ENCODE results near the gene MEIOSIN. TPM values are rescaled to one million over a fixed set of nuclear protein-coding genes. Genes with fewer than 3 reads are reported as not detected.
"Not testable (repeated sequence)": the region's sequence is repeated elsewhere in the genome, so short reads cannot be mapped to it uniquely, and the experiment has no call there.

MEIOSIN gene
- total RNA-seq, 1 donor from 2014 or later: not detected

DNA sequence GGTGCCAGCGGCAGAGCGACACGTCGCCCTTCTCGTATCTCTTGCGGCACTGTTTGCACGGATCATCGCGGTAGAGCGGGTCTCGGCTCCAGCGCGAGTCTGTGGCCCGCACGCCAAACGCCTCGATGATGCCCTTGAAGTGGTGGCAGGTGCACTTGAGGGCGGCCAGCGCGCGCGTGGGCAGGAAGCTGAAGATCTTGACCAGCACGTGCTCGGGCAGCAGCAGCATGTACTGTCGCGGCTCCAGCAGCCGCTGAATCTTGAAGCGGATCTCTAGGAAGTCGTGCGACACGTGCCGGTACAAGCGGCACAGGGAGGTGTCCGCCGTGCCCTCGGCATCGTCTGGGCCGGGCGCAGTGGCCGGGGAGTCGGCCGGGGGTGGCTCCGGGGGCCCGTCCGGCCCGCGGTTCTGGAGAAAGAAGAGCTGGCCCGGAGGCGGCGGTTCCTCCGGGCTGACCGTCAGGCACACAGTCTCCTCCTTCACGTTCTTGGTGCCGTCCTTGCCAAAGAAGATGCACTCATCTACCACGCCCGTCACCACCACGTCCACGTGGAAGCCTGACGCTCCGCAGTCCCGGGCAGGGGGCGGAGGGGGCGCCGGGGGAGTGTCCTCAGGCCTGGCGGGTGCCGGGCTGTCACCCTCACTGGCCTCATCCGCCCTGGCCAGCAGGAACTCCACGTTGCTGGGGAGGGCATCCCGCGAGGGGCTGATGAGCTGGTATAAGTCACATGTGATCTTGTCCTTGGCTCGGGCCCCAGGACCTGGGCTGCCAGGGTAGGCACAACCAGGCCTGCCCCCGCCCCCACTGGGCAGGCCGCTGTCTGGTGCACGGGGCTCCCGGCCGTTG lies 21.2 kb upstream of the MEIOSIN start:
- DNase-seq (ENCODE audit: low spot score): no peak
- Mint-ChIP-seq H3K27ac (no peak overlapping the region), H3K4me3 (no peak overlapping the region), H3K4me1 (ENCODE audit: low read depth) (peaks cover 23% of the 10 kb centered on the region), H3K27me3 (ENCODE audit: insufficient read depth) (no peaks in the 10 kb centered on the region), H3K9me3 (no peaks in the 10 kb centered on the region), H3K36me3 (ENCODE audit: low read depth) (peaks cover 18% of the 10 kb centered on the region)
- intact Hi-C loops (cut with micrococcal nuclease): no loop called here

DNA sequence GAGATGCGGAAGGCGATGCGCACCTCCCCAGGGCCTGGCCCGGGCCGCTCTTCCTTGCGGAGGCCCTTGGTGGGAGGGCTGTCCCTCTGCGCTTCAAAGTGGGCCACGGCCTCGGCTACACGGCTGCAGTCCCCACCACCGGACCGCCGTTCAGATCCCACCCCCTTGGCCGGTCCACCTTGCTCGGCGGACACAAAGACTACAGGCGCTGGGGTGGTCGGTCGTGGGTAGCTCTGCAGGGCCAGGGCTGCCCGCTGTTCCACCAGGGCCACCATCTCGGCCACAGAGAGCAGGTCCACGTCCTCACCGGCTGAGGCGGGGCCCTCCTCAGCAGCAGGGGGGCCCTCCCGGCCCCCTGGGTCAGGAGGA lies 20.6 kb upstream of the MEIOSIN start:
- H3K36me3 Mint-ChIP-seq (ENCODE audit: low read depth): peaks cover 18% of the 10 kb centered on the region
- no peaks in the 10 kb centered on the region for H3K9me3 Mint-ChIP-seq
- no peak for DNase-seq (ENCODE audit: low spot score)
- no peaks in the 10 kb centered on the region for H3K27me3 Mint-ChIP-seq (ENCODE audit: insufficient read depth)
- peaks cover 29% of the 10 kb centered on the region for H3K4me1 Mint-ChIP-seq (ENCODE audit: low read depth)
- H3K27ac Mint-ChIP-seq: no peak overlapping the region
- intact Hi-C loops (cut with micrococcal nuclease): no loop called here
- no peak overlapping the region for H3K4me3 Mint-ChIP-seq

DNA sequence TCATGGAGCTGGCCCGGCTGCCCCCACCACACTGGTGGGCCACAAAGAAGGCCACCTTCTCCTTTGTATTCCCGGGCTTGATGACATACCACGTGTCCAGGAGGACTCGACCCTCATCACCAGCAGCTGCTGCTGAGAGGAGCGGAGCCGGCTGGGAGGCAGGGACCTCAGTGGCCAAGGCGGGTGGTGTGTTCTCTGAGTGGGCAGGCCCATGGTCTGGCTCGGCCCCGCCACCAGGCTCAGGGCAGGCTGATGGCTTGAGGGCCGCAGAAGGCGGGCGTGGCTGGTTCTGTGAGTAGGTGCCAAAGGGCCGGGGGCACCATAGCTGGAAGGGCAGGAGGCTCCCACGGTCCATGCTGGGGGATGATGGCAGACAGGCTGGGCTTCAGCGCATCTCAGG lies 20.1 kb upstream of the MEIOSIN start:
- H3K9me3 Mint-ChIP-seq: no peaks in the 10 kb centered on the region
- H3K4me1 Mint-ChIP-seq (ENCODE audit: low read depth): peaks cover 34% of the 10 kb centered on the region
- intact Hi-C loops (cut with micrococcal nuclease): no loop called here
- H3K27ac Mint-ChIP-seq: no peak overlapping the region
- peaks cover 18% of the 10 kb centered on the region for H3K36me3 Mint-ChIP-seq (ENCODE audit: low read depth)
- no peaks in the 10 kb centered on the region for H3K27me3 Mint-ChIP-seq (ENCODE audit: insufficient read depth)
- no peak for DNase-seq (ENCODE audit: low spot score)
- H3K4me3 Mint-ChIP-seq: no peak overlapping the region

DNA sequence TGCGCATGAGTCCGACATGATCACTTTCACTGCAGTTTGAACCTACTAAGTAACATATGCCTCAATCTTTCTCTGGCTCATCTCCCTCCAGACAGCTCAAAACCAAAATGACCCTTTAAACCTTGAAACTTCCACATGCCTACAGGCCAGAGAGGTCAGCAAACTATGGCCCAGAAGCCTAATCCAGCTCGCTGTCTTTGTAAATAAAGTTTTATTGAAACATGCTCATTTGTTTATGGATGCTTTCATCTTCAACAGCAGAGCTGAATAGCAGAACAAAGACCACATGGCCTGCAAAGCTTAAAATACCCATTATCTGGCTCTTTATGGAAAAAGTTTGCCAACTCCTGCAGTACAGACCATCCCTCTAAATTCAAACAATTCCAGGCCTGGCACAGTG lies 18.1 kb upstream of the MEIOSIN start:
- H3K9me3 Mint-ChIP-seq: no peaks in the 10 kb centered on the region
- peaks cover 25% of the 10 kb centered on the region for H3K36me3 Mint-ChIP-seq (ENCODE audit: low read depth)
- H3K4me3 Mint-ChIP-seq: no peak overlapping the region
- no peaks in the 10 kb centered on the region for H3K27me3 Mint-ChIP-seq (ENCODE audit: insufficient read depth)
- H3K27ac Mint-ChIP-seq: no peak overlapping the region
- no peak for DNase-seq (ENCODE audit: low spot score)
- peaks cover 46% of the 10 kb centered on the region for H3K4me1 Mint-ChIP-seq (ENCODE audit: low read depth)
- intact Hi-C loops (cut with micrococcal nuclease): no loop called here

DNA sequence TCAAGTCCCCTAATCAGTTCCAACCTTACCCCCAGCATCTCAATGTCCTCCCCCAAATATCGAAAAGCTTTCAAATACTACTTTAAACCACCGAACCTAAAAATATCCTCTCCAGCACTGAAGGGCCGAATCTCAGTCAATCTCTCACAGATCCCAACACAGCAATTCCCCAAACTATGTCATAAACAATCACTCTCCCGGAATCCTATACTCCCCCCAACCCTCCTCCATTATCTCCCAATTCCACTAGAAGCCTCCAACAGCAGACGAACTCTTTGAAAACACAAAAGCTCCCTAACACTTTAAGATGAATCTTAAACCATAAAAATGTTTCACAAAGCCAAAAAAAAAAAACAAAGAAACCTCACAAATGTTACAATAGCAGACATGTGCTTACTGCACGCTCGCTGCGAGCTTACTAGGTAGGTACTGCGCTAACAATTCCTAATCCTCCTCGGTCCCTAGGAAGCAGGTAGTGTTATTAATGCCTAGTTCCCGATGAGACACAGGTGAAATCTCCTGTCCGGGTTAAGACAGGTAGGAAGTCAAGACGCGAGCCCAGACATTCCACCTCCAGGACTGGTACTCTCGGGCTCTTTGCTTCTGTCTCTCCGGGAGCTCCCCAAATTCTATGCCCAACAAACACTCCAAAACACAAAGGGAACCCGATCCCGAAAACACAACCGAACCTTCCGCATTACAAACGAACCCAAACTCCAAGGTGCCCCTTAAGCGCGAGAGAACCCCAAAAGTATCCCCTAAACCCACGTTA lies 16.7 kb upstream of the MEIOSIN start:
- H3K36me3 Mint-ChIP-seq (ENCODE audit: low read depth): peaks cover 20% of the 10 kb centered on the region

DNA sequence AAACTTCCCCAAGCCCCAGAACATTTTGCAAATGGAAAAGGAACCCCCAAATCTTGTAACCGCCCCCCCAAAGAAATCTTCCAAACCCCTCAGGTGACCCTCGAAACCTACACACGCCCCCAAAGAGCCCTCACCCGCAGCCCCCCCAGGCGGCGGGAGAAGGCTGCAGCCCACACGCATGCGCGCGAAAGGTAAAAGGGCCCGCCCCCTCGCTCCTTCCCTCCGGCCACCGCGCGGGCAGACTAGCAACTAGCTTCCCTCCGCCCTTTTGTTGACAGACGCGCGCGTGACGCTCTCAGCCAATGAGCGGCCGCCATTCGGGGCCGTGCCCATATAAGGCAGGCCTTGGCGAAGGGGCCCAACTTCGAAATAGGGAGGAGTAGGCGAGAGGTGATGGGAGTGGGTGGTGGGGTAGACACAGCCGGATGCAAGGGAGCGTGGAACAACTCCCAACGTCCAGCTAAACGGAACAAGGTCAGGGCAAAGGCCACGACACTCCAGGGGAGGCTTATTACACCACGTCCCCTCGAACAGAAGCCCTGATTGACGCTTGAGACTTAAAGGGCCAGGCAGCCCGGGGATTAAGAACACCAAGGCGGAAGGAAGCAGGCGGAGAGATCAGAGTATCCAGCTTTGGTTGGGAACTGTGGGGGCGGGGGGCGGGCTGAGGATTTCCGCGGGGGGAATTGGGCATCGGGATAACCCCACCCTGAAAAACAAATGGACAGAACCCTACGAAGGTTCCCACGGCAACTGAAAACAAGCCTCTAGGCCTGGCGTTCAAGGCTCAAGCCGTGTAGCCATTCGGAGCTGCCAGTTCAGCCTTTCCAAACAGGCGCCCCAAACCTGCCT lies 15.9 kb upstream of the MEIOSIN start:
- Mint-ChIP-seq H3K4me1 (ENCODE audit: low read depth) (peaks cover 40% of the 10 kb centered on the region), H3K36me3 (ENCODE audit: low read depth) (peaks cover 21% of the 10 kb centered on the region), H3K27ac (peak overlapping the region; percentile 96), H3K27me3 (ENCODE audit: insufficient read depth) (no peaks in the 10 kb centered on the region), H3K9me3 (no peaks in the 10 kb centered on the region), H3K4me3 (peak overlapping the region; percentile 96)
- DNase-seq (ENCODE audit: low spot score): peak; percentile 99
- intact Hi-C loops (cut with micrococcal nuclease): loop anchor here (1.0 to 2.0 kb wide), 12 partner anchors 13 to 625 kb away; partner anchors contain the start of genes FBXO46, IRF2BP1, OPA3 and POLR1G

More for the DNA sequence above, 16.7 kb upstream of the MEIOSIN start:
- H3K4me1 Mint-ChIP-seq (ENCODE audit: low read depth): peaks cover 40% of the 10 kb centered on the region
- H3K27me3 Mint-ChIP-seq (ENCODE audit: insufficient read depth): no peaks in the 10 kb centered on the region
- peak; percentile 6 for DNase-seq (ENCODE audit: low spot score)
- intact Hi-C loops (cut with micrococcal nuclease): loop anchor here (1.0 to 2.0 kb wide), 12 partner anchors 14 to 624 kb away; partner anchors contain the start of genes FBXO46, IRF2BP1, OPA3 and POLR1G
- peak overlapping the region; percentile 96 for H3K4me3 Mint-ChIP-seq
- H3K27ac Mint-ChIP-seq: peak overlapping the region; percentile 96
- H3K9me3 Mint-ChIP-seq: no peaks in the 10 kb centered on the region

DNA sequence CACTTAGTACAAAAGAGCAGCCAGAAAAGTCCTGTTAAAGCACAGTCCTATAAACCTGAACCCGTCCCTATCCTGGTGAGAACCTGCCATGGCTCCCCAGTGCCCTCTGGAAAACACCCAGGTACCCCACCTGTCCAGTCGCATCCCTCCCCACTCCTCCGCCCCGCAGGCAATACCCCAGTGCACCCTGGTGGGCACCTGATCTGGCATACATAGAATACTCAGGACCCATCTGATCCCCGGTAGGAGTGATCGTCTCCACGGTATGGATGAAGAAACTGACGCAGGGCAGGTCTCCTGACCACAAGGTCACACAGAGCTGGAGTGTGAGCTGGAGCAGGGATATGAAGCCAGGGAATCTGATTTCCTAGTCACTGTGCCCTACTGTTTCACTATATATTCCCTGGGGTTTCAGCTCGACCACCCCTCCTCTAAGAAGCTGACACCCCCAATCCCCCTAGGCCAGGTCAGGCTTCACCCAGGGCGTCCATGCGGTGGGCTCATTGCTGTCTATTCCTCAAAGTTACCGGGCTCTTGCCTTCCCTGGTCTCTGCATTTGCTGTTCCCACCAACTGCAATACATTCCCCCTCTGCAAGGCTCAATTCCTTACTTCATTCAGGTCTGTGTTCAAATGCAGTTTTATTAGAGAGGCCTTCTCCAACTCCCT lies 15.1 kb upstream of the MEIOSIN start:
- peak overlapping the region; percentile 96 for H3K4me3 Mint-ChIP-seq
- H3K9me3 Mint-ChIP-seq: no peaks in the 10 kb centered on the region
- no peaks in the 10 kb centered on the region for H3K27me3 Mint-ChIP-seq (ENCODE audit: insufficient read depth)
- intact Hi-C loops (cut with micrococcal nuclease): loop anchor here (1.0 to 2.0 kb wide), 12 partner anchors 12 to 626 kb away; partner anchors contain the start of genes FBXO46, IRF2BP1, OPA3 and POLR1G
- H3K36me3 Mint-ChIP-seq (ENCODE audit: low read depth): peaks cover 21% of the 10 kb centered on the region
- DNase-seq (ENCODE audit: low spot score): no peak
- H3K4me1 Mint-ChIP-seq (ENCODE audit: low read depth): peaks cover 40% of the 10 kb centered on the region
- peak overlapping the region; percentile 96 for H3K27ac Mint-ChIP-seq

DNA sequence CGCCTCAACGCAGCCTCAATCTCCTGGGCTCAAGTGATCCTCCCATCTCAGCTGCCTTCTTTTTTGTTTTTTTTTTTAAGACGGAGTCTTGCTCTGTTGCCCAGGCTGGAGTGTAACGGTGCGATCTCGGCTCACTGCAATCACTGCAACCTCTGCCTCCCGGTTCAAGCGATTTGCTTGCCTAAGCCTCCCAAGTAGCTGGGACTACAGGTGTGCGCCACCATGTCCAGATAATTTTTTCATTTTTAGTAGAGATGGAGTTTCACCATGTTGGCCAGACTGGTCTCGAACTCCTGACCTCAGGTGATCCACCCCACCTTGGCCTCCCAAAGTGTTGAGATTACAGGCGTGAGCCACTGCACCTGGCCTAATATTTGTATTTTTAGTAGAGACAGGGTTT lies 13.2 kb upstream of the MEIOSIN start:
- H3K4me3 Mint-ChIP-seq; H3K27ac Mint-ChIP-seq; DNase-seq (ENCODE audit: low spot score); H3K27me3 Mint-ChIP-seq (ENCODE audit: insufficient read depth); intact Hi-C loops (cut with micrococcal nuclease); H3K9me3 Mint-ChIP-seq: not testable (repeated sequence)
- H3K4me1 Mint-ChIP-seq (ENCODE audit: low read depth): peaks cover 38% of the 10 kb centered on the region
- peaks cover 27% of the 10 kb centered on the region for H3K36me3 Mint-ChIP-seq (ENCODE audit: low read depth)

DNA sequence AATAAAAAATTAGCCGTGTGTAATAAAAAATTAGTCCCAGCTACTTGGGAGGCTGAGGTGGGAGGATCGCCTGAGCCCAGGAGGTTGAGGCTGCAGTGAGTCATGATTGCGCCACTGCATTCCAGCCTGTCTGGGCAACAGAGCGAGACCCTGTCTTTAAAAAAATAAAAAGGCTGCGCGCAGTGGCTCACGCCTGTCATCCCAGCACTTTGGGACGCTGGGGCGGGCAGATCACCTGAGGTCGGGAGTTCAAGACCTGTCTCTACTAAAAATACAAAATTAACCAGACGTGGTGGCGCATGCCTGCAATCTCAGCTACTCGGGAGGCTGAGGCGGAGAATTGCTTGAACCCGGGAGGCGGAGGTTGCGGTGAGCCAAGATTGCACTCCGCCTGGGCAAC lies 4.6 kb upstream of the MEIOSIN start:
- H3K36me3 Mint-ChIP-seq (ENCODE audit: low read depth); intact Hi-C loops (cut with micrococcal nuclease); H3K9me3 Mint-ChIP-seq; DNase-seq (ENCODE audit: low spot score); H3K27ac Mint-ChIP-seq; H3K27me3 Mint-ChIP-seq (ENCODE audit: insufficient read depth): not testable (repeated sequence)
- H3K4me1 Mint-ChIP-seq (ENCODE audit: low read depth): peaks cover 26% of the 10 kb centered on the region
- peak overlapping the region; percentile 47 for H3K4me3 Mint-ChIP-seq

DNA sequence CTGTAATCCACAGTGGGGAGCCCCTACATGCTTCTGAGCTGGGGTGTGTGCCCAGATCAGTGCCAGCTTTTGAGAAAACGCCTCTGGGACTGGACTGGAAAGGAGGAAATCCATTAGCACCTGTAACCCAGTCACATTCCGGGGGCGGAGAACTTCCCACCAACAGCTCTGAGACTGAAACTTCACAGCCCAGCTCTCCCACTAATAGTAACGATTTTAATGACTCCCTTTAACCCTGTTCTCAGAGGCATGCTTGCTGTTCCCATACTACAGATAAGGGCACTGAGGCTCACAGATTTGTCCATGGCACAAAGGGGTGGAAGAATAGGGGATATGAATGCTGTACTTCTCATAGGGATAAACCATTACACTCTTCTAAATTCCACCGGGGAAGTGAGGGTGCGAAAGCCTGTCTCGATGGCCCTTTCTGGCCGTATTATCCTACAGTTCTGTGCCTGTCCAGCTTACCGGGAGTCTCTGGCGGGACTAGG lies 3.4 kb upstream of the MEIOSIN start:
- no peak for DNase-seq (ENCODE audit: low spot score)
- intact Hi-C loops (cut with micrococcal nuclease): loop anchor here (1.0 to 2.0 kb wide), 5 partner anchors 13 to 156 kb away; partner anchors contain the start of genes DMWD, IRF2BP1, QPCTL and SYMPK
- peak overlapping the region; percentile 85 for H3K27ac Mint-ChIP-seq
- H3K27me3 Mint-ChIP-seq (ENCODE audit: insufficient read depth): peaks cover 2% of the 10 kb centered on the region
- peaks cover 26% of the 10 kb centered on the region for H3K4me1 Mint-ChIP-seq (ENCODE audit: low read depth)
- H3K9me3 Mint-ChIP-seq: no peaks in the 10 kb centered on the region
- H3K36me3 Mint-ChIP-seq (ENCODE audit: low read depth): peaks cover 3% of the 10 kb centered on the region
- H3K4me3 Mint-ChIP-seq: peak overlapping the region; percentile 99

DNA sequence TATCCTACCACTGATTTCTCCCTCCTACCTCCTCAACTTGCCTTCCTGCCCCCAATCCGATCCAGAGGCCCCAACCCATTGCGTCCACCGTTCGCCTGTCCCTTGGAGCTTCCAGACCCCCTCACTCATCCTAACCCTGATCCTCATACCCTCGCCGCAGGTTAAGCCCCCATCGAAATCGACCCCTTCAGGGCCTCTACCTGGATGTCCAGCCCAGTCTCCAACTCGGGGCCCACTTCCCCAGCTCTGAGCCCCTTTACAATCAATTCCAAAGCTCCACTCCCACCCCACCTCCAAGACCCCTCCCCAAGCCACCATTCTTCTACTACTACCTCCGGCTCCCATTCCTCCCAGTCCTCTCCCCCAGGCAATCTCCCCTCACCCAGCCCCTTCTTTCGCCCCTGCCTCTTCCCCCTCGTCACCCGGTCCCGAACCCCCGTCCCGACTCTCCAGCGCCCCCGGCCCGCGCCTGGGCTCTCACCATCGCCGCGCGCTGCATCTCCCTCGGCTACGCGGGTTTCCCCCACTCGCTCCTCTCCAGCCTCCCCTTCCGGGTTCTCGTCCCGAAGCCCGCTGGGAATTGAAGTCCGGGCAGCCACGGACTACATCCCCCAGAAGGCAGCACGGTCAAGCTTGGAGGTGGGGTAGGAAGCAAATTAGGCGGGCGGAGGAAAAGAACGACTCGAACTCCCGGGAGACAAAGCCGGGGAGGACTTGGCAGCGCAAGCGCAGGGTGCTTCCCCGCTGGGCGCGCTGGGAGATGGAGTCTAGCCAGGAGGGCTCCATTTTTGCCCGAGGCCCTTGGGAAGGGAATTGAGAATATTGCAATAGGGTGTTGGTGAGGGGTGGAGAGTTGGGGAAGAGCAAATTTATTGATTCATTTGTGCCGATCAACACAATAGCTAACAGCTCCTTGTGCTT lies 2.6 kb upstream of the MEIOSIN start, which contains the start of gene FBXO46:
Gene FBXO46 (minus strand): TSS at position 529 of the 921 bp plus-strand sequence. CDS start 17,401 bp downstream, outside the sequence.
- peaks cover 3% of the 10 kb centered on the region for H3K36me3 Mint-ChIP-seq (ENCODE audit: low read depth)
- intact Hi-C loops (cut with micrococcal nuclease): loop anchor here (1.0 to 2.0 kb wide), 7 partner anchors 13 to 360 kb away; partner anchors contain the start of genes DMWD, ERCC2, IRF2BP1 and QPCTL
- H3K4me1 Mint-ChIP-seq (ENCODE audit: low read depth): peaks cover 26% of the 10 kb centered on the region
- DNase-seq (ENCODE audit: low spot score): peak; percentile 95
- H3K9me3 Mint-ChIP-seq: no peaks in the 10 kb centered on the region
- H3K27me3 Mint-ChIP-seq (ENCODE audit: insufficient read depth): peaks cover 2% of the 10 kb centered on the region
- peak within 1 kb of the TSS; percentile 99 for H3K4me3 Mint-ChIP-seq
- peak within 1 kb of the TSS; percentile 85 for H3K27ac Mint-ChIP-seq

All from activated T-helper 1 cell treated with anti-CD3 and anti-CD28 coated beads, Interleukin-12 subunit alpha, Interleukin-12 subunit beta, Interleukin-2, Interleukin-4 antibody, amounts not matched to agents 30 ng/mL and 10 ng/mL and 1 ng/mL, durations not matched to agents 14 hours and 24 hours and 36 hours (primary cell).